Type B pancreatic cell (in vitro differentiated cells): ENCODE results near the gene EGFLAM. TPM values are rescaled to one million over a fixed set of nuclear protein-coding genes. Genes with fewer than 3 reads are reported as not detected.

Experiments used
- DNase-seq: peaks from one replicate; pipeline ENCODE4 v3.0.0; 2021; ENCODE audit warnings: mixed read lengths; ENCODE audit not compliant: unreplicated experiment; ENCODE audit errors: extremely low spot score
- H3K27ac Mint-ChIP-seq: 2 replicates; pipeline ENCODE4 v1.8.0; 2021; ENCODE audit warnings: mild to moderate bottlenecking, mixed read lengths
- H3K27me3 Mint-ChIP-seq: 2 replicates; pipeline ENCODE4 v1.8.0; 2021; ENCODE audit warnings: mixed read lengths
- H3K36me3 Mint-ChIP-seq: 2 replicates; pipeline ENCODE4 v1.8.0; 2021; ENCODE audit warnings: mixed read lengths
- H3K4me1 Mint-ChIP-seq: one replicate; pipeline ENCODE4 v1.8.0; 2021; ENCODE audit warnings: mixed read lengths; ENCODE audit not compliant: unreplicated experiment
- H3K4me3 Mint-ChIP-seq: 2 replicates; pipeline ENCODE4 v1.8.0; 2021; ENCODE audit warnings: mild to moderate bottlenecking, mixed read lengths
- H3K9me3 Mint-ChIP-seq: 2 replicates; pipeline ENCODE4 v1.8.0; 2021; ENCODE audit warnings: mixed read lengths
- CTCF ChIP-seq: fragments of 200-600 bp; sonication (generic); conservative IDR thresholded peaks from 2 replicates; pipeline ENCODE4 v1.5.0; 2021; ENCODE audit warnings: antibody characterized with exemption, mild to moderate bottlenecking
- total RNA-seq: library from RNA; stranded (reverse); gene quantifications from 2 replicates; pipeline ENCODE4 v1.2.1, GENCODE V29; 2021; ENCODE audit warnings: low replicate concordance

The EGFLAM gene
- total RNA-seq, 1 donor from 2014 or later, result 4.8 TPM

- no peak for DNase-seq
- Mint-ChIP-seq H3K4me1 (no peaks in the 10 kb centered on the region), H3K27me3 (no peaks in the 10 kb centered on the region), H3K4me3 (no peak overlapping the region), H3K27ac (no peak overlapping the region), H3K9me3 (no peaks in the 10 kb centered on the region), H3K36me3 (no peaks in the 10 kb centered on the region)
- TF ChIP-seq CTCF, result no peak
Observed at GRCh38 chr5:38367410-38367809, 109.1 kb downstream of the EGFLAM start.

- no peak for DNase-seq
- H3K36me3 Mint-ChIP-seq, result no peaks in the 10 kb centered on the region
- H3K9me3 Mint-ChIP-seq, result no peaks in the 10 kb centered on the region
- H3K27ac Mint-ChIP-seq, result no peak overlapping the region
- H3K4me3 Mint-ChIP-seq, result no peak overlapping the region
- no peaks in the 10 kb centered on the region for H3K4me1 Mint-ChIP-seq
- TF ChIP-seq CTCF, result no peak
- no peaks in the 10 kb centered on the region for H3K27me3 Mint-ChIP-seq
Observed at GRCh38 chr5:38367966-38368365, 109.6 kb downstream of the EGFLAM start.

- no peak for DNase-seq
- H3K27me3 Mint-ChIP-seq, result no peaks in the 10 kb centered on the region
- no peaks in the 10 kb centered on the region for H3K4me1 Mint-ChIP-seq
- H3K27ac Mint-ChIP-seq, result no peak overlapping the region
- peaks cover 4% of the 10 kb centered on the region for H3K36me3 Mint-ChIP-seq
- H3K9me3 Mint-ChIP-seq, result no peaks in the 10 kb centered on the region
- H3K4me3 Mint-ChIP-seq, result no peak overlapping the region
- no peak for TF ChIP-seq CTCF
Observed at GRCh38 chr5:38369692-38370091, 111.3 kb downstream of the EGFLAM start.

GRCh38 chr5:38370358-38371100 lies 112.2 kb downstream of the EGFLAM start:
- Mint-ChIP-seq H3K4me3 (no peak overlapping the region), H3K9me3 (no peaks in the 10 kb centered on the region), H3K27ac (no peak overlapping the region), H3K36me3 (peaks cover 4% of the 10 kb centered on the region), H3K27me3 (no peaks in the 10 kb centered on the region), H3K4me1 (no peaks in the 10 kb centered on the region)
- no peak for TF ChIP-seq CTCF
- no peak for DNase-seq

GRCh38 chr5:38371596-38371995 lies 113.2 kb downstream of the EGFLAM start:
- Mint-ChIP-seq H3K9me3 (no peaks in the 10 kb centered on the region), H3K4me1 (no peaks in the 10 kb centered on the region), H3K4me3 (no peak overlapping the region), H3K27me3 (no peaks in the 10 kb centered on the region), H3K27ac (no peak overlapping the region), H3K36me3 (peaks cover 4% of the 10 kb centered on the region)
- no peak for DNase-seq
- TF ChIP-seq CTCF, result no peak
